Activated CD8-positive, alpha-beta memory T cell treated with anti-CD3 and anti-CD28 coated beads for 4 hours (primary cell): ENCODE data around the gene IL1A.

Experiments used
- DNase-seq, 2 donors: peaks; one replicate each; pipeline ENCODE4 v3.0.0-alpha.2; 2020; ENCODE audit warnings: low read depth in 2 of 2

The IL1A gene

DNA sequence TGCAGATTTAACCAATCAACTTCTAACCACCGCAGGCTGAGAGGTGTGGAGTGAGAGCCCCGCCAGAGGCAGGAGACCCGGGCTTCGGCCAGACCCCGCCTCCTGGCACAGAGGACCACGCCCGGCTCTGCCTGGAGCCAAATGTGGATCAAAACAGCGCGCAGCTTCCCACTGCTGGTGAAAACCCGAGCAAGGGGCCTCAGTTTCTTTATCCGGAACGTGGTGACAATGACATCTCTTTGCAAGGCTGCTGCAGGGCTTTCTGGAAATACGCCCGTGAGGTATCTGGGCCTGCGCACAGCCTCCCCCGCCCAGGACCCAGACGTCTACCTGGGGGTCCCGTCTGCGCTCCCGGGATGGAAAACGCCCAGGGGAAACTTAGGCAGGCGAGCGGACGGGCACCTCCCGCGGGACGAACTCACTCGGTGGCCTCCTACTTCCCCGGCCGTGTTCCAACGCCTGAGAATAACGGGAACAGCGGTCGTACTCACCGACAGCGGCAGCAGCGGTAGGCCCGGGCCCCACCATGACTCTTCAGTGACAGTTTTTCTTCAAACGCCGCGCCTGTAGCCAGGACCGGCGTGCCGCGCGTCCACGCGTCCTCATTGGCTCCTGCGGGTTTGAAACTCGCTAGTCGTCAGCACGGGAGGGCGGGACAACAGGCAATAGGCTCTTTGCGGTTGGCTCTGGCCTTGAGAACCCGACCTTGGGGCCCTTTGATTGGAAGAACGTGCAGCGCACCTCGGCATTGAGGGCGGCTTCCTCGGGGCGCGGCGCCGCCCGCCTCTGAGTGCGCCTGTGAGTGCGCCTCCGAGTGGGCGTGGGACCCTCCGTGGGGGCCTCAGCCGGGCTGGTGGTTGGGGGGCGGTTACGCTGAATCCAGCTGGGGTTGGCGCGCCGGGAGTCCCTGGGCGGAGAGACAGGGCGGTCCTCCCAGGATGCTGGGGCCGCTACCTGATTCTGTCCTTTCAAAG lies 19.9 kb downstream of the IL1A start, which contains the start of gene CKAP2L:
CKAP2L (minus strand) TSS at position 539 of the 974 bp plus-strand sequence; CDS start at position 528, 11 bp downstream.
- peak; percentile 90 to 93 for DNase-seq

DNA sequence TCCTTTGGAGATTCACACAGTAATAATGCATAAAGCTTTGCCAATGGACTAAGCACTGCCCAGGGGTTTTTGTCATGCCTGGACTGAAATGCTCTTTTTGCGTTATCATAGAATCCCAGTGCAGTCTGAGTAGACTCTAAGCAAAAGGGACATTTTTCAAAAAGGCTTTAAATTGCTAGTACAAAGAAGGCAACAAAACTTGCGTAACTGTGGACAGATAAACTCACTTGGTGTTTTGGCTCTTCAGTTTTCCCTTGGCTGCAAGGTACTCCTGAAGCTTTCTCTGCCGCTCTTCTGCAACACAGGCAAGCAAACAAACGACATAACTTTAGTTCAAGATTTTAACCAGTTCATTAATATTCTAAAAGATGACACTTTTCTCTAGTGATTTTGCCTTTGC lies 22.0 kb downstream of the IL1A start:
- no peak for DNase-seq

DNA sequence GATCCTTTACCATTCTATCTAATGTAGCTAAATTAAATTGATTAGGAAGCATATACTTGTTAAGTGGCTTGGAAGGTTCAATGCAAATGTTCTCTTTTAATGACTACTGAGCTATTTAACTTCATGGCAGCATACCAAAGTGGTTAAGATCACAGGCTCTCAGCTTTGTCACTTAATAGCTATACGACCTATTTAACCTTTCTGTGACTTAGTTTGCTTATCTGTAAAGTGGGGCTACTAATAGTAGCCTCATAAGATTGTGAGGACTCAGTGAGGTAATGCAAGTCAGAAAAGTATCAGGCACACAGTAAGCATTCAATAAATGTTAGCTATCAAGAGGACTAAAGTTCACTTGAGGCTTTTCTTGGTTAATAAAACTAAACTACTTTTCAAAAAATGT lies 24.1 kb downstream of the IL1A start:
- no peak for DNase-seq

DNA sequence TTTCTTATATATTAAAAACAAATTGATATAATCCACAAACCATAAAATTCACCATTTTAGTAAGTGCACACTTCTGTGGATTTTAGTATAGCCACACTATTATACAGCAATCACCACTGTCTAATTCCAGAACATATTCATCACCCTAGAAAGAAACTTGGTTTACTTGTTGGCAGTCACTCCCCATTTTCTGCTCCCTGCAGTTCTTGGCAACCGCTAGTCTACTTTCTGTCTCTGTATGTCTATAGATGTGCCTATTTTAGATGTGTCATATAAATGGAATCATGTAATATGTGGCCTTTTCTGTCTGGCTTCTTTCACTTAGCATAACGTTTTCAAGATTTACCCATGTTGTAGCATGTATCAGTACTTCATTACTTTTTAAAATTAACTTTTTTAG lies 25.6 kb downstream of the IL1A start:
- no peak for DNase-seq

DNA sequence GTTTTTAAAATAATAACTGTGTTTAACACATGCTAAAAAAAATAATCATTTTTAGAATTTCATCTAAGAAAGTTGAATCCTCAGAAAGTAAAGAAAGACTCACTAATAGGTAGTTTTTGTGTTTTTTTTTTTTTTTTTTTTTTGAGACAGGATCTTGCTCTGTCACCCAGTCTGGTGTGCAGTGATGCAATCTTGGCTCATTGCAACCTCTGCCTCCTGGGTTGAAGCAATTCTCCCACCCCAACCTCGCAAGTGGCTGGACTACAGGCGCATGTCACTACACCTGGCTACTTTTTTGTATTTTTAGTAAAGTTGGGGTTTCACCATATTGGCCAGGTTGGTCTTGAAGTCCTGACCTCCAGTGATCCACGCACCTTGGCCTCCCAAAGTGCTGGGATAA lies 27.0 kb downstream of the IL1A start:
- DNase-seq = no peak

DNA sequence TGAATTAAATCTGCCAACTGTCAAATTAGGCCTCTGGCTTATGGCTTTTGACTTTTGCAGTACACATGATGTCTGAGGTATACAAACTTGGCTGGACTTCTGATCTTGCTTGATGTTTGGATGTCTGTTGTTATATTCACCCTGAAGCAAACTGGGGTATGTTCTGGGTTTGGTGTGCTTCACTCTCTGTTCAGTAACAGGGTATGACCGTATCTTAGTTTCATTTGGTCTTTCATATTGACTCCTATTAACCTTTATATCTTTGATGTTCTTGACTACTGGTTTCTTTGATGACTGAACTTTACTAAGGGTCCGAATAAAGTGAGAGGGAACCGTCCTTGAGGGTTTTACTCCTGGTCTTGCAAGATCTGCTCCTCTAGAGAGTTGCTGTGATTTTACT lies 28.1 kb downstream of the IL1A start:
- no peak for DNase-seq

DNA sequence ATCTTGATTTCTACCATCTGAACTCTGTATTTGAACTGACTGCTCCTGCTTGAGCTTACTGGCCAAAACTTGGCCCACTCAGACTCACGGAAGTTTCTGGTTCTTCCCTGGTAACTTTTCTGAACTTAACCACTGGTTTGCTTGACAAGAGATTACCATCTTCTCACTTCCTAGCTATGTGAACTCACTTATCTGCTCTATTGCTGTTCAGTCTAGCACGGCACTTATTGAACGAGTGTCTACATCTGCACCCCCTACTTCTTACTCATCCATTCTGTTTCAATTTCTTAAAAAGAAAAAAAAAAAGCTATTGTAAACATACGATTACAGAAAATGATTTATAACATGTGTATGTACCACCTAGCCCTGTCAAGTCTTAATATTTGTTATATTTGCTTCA lies 28.8 kb downstream of the IL1A start:
- DNase-seq = no peak

DNA sequence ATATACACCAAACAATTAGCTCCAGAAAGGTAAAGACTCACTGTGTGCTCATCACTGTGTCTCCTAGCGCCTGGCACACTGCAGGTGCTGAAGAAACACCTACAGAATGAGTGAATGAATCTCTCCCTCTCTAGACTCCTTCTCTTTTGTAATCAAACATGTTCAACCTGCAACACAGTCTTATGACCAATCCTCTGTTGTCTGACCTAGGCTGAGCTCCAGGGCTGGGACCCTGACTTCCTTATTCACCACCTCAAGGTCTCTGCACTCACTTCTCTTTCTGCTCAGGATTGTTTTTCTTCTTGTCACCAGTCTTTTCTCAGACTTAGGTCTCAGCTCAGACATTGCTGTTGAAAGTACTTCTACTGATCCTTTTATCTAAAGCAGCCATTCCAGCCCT lies 29.7 kb downstream of the IL1A start:
- DNase-seq = no peak

DNA sequence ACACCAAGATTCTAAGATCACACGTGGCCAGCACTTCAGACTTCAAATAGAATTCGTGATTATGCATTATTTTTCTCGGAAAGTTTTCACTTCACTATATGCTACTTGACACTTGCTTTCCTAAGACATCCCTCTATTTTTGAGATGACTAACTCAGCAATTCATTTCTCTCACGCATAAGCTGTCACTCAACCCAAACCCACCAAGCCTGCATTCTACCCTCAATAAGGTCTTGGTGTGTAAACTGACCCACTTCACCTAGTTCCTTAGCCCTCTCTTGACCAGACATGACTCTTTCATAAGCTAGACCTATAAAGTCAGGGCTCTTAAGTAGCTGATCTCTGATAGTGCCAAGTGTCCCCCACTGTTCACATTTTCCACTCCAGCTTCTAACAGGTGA lies 31.6 kb downstream of the IL1A start:
- DNase-seq = no peak

DNA sequence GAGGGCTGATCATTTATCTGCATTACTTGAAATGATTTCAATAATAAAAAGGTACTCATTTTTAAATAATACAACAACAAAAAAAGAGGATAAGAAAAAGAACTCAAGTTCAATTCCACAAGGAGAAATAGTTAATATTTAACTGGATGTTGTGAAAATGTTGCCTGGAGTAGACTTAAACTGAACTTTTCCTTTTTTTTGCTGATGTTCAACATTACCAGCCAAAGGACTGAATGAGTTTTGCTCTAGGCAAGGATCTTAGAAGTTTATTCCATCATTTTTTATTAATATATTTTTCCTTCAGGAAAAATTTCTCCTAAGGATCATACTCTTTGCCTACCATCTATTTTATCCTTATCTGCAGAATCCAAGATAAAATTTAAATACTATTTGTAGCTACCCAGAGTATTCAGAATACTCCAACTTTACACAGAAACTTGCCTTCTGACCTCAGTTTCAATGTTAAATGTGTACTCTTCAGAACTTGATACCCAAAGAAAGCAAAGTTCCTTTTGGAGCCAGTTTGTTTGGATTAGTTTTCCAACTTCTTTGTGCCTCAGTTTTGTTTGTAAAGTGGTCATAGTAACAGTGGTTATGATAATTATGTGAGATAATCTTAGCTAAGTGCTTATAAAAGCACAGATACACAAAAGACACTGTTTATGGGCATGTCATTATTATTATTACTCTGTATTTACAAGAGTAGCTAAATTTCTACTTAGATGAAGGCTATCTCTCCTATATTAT lies 32.7 kb downstream of the IL1A start:
- no peak for DNase-seq

DNA sequence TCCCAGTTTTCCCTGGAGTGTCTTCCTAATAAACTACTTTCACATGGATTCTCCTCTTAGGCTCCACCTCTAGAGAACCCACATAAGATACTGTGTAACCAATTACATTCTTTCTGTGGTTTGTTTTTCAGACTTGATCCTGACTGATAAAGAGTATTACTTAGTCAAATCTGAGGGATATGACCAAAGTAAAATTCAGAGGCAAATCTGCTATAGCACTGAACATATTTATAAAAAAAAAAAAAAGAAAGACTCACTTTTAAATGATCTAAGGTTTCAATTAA lies 33.8 kb downstream of the IL1A start:
- no peak for DNase-seq

DNA sequence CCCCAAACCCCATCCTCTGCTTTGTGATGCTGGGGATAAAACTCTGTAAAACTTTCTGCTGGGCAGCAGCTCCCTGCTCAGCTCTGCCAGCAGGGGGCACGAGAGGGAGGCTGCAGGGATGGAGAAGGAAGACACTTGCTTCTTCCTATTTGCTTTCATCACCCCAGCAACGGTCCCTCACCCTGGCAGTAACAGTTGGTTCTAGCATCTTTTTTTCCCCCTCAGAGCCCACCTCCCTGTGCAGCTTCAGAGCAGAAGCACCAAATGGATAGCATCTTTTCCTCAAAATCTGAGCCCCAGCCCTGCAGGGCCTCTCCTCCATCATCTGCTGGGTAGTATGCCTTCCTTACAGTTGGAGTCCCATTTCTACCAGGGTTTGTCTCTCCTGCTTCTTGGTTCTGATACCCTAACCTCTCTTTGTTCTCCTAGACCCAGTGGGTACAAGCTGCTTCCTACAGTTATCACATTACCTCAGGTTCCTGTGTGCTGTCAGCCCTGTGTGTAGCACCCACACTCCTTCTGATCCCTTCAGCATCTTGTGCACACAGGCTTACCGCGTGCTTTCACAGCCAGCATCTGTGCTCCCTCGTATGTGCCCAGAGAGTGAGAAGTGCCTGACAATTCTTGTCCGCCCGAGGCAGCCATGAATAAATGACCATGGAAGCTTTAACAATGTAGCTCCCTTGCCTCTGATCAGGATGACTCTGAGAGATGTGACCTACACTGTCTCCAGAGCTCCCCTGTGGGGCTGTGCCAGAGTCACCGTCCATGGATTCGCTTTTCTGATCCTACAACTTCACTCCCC lies 34.3 kb downstream of the IL1A start:
- peak; percentile 46 to 61 for DNase-seq

DNA sequence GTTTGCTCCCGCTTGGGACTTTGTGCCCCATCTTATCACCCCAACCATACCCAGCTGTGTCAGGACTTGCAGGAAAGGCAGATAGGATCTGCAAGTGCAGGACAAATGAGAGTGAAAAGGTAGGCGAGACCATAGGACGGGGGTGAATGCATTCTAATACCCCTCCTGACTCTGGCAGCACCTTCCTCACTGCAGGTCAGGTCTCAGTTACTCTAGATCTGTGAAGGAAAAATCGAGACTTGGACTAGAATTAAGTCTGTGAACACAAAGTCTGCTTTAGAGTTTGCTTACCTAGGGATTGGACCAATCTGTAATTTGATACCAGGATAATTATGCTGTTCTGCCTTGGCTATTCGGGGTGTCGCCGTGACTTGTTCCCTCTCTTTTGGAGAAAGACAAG lies 43.8 kb downstream of the IL1A start:
- DNase-seq = no peak

DNA sequence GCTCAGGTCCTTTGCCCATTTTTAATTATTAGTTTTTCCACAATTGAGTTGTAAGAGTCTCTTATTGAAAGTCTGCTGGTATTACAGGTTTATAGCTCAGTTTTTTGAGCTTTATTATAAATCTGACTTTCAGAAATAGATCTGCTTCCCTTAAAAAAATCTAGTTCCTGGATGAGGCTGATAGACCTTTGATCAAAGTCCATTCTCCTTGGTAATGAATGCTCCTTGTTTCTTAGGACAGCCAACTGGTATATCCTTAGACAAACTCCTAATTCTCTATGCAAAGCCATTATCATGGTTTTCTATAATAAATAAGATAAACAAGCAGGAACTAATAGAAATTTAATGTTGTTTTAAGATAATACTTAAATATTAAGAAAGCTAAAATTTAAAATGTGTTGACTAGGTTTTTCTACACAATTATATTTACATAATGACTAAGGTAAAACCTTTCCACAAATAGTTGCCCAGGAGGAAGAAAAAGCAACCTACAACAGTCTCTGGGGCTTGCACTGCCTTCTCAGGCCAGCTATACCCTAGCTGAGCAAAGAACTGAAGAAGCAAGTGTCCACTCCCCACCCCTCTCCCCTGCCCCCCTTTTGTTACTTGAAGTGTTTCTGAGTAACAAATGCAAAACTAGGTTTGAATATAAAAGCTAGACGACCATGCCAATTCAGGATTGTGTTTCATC lies 46.6 kb downstream of the IL1A start:
- no peak for DNase-seq

DNA sequence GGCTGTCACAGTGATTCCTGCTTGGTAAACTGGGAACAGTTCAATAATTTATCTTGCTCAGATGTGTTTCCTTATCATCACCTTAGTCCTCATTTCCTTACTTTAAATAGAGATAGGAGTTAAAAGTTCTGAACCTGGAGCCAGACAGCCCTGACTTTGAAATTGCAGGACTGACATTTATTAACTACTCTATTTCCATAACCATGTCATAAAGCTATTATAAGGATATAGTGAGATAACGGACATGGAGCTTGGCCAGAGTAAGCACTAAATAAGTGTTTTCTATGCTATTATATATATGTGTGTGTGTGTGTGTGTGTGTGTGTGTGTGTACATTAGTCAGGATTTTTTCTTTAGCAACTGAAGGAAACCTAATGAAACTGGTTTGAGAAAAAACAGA lies 50.4 kb downstream of the IL1A start:
- DNase-seq = no peak

DNA sequence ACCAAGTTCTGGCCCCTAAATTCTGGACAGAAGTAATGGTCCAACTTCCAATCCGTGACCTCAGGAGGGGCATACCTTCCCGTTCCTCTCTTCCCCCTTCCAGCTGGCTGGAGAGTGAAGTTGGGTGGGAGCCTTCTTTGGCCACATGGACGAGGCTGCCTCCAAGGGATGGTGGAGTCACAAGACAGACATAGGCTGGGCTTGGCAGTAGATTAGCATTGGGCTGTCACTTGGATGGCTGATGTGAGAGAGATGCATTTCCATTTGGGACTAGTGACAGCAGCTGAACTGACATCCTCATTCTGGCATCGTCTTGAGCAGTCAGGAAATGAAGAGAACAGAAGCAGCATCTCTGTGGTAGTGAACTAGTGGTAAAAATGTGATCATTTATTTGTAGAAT lies 50.8 kb downstream of the IL1A start:
- DNase-seq = no peak

DNA sequence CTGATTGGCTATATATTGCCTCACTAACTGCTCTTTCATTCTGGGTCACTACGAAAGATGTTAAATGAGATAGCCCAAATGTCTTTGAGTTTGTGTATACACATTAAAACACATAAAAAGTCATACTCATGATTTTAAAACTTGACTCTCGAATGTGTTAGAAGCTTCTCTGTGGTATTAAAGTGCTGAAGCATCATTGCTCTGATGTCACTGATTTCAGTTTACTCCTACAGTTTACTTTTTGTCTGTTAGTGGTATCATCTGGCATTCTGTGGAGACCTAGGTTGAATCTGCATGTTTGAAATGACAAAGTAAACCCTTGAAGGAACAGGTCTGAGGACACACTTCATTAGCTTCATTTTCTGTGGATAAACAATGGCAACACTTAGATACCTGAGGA lies 52.8 kb downstream of the IL1A start:
- no peak for DNase-seq

DNA sequence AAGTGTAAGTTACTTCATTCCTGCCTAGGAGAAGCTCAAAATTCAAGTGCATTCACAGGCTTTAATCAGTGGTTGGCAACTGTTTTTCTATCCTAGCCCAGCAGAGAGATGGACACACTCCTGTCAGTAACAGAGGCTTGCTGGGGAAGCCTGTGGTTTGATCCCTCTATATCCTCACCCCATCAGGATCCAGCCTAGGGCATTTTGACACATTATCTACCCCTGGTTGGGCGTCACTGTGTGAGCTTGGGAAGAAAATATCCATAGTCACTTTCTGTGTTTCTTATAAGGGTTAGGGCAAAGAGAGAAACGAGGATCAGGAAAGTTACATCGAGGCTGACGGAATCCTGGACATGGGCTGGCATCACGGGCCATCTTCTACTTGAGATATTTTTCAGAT lies 53.5 kb downstream of the IL1A start:
- DNase-seq = no peak

DNA sequence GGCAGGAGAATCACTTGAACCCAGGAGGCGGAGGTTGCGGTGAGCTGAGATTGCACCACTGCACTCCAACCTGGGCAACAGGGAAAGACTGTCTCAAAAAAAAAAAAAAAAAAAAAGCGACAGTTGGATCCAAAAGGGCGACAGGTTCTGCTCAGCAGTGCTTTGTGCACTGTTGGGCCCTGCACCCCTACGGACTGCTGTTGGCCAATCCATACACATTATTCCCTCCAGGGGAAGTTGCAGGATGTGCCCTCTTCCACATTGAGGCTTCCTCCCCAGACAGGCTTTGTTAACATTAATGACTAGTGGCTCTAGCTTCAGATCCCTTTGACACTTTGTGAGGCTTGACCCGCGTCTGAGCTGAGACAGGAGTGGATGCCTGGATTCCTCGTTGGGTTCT lies 54.1 kb downstream of the IL1A start:
- DNase-seq = no peak

DNA sequence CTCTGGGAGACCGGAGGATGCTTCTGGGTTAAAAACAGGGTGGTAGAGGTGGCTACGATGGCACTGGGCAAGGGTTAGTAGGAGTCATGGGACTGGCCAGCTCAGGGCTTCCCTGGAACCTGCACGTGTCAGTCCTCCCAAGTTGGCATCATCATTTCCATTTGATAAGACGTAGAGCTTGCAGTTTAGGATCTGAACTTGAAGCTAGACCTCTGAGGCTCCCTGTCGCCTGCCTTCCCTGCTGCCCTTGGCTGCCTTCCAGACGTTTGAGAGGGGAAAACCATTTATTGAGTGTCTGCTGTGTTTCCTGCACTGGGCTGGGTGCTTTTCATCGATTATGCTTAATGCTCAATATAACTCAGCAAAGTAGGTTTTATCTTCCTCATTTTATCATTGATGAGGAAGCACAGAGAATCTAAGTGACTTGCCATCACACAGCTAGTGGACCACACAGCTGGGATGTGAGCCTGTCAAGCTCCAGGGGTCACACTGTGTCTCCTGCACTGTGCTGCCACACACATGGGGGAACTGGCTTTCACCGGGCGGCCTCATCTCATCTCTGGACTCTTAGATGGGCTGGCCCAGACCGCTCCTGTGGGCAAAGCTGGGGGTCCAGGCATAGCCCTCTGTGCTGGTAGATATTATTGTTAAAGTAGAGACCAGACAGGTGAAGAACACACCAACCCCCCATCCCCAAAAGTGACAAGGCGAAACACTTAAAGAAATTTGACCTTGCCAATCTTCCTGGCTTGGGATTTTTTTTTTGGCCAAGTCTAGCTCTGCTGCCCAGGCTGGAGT lies 55.7 kb downstream of the IL1A start:
- DNase-seq = no peak

DNA sequence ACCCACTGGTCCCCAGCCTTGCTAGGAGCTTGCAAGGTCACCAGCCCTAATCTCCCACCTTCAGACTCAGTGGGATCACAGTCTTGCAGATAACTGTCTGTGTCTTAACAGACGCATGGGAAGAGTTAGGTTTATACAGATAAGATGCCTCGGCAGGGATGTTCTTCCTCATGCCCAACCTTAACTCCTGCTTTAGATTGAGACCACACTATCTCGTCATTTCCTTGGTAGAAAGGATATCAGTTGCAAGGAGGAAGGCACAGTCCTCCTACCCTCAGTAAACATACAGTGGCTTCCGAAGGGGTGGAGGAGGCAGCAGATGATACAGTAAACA lies 56.3 kb downstream of the IL1A start:
- no peak for DNase-seq
